Choroid plexus epithelial cell (primary cell): ENCODE data around the gene NECTIN2.

Experiments used
- DNase-seq: peaks from one replicate; pipeline ENCODE4 v3.0.0-alpha.2; 2010; ENCODE audit warnings: low read depth
- H3K4me3 ChIP-seq: 2 replicates; pipeline ENCODE4 v1.5.1; 2011; ENCODE audit warnings: low read depth, mild to moderate bottlenecking, control low read depth, low read length, moderate library complexity
- TF ChIP-seq, protein P1 (sequence below): conservative IDR thresholded peaks from 2 replicates; pipeline ENCODE4 v1.5.1; 2011; ENCODE audit warnings: low read depth, mild to moderate bottlenecking, control low read depth, inconsistent platforms, low read length, moderate library complexity

Gene NECTIN2

DNA sequence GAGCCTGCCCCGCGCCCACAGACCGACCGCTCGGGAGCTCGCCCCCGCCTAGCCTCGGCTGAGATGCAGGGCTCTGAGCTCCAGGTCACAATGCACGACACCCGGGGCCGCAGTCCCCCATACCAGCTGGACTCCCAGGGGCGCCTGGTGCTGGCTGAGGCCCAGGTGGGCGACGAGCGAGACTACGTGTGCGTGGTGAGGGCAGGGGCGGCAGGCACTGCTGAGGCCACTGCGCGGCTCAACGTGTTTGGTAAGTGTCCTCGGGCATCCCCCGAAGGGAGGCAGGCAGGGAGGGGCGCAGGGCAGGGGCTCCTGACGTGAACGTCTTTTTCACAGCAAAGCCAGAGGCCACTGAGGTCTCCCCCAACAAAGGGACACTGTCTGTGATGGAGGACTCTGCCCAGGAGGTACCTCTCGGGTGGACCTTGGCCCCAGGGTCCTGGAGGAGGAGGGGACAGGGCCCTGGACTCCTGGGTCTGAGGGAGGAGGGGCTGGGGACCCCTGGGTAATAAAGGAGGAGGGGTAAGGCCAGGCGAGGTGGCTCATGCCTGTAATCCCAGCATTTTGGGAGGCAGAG is 33.9 kb upstream of the NECTIN2 start:
- no peak overlapping the region for H3K4me3 ChIP-seq
- DNase-seq = no peak
- TF ChIP-seq, protein P1, sequence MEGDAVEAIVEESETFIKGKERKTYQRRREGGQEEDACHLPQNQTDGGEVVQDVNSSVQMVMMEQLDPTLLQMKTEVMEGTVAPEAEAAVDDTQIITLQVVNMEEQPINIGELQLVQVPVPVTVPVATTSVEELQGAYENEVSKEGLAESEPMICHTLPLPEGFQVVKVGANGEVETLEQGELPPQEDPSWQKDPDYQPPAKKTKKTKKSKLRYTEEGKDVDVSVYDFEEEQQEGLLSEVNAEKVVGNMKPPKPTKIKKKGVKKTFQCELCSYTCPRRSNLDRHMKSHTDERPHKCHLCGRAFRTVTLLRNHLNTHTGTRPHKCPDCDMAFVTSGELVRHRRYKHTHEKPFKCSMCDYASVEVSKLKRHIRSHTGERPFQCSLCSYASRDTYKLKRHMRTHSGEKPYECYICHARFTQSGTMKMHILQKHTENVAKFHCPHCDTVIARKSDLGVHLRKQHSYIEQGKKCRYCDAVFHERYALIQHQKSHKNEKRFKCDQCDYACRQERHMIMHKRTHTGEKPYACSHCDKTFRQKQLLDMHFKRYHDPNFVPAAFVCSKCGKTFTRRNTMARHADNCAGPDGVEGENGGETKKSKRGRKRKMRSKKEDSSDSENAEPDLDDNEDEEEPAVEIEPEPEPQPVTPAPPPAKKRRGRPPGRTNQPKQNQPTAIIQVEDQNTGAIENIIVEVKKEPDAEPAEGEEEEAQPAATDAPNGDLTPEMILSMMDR = no peak

DNA sequence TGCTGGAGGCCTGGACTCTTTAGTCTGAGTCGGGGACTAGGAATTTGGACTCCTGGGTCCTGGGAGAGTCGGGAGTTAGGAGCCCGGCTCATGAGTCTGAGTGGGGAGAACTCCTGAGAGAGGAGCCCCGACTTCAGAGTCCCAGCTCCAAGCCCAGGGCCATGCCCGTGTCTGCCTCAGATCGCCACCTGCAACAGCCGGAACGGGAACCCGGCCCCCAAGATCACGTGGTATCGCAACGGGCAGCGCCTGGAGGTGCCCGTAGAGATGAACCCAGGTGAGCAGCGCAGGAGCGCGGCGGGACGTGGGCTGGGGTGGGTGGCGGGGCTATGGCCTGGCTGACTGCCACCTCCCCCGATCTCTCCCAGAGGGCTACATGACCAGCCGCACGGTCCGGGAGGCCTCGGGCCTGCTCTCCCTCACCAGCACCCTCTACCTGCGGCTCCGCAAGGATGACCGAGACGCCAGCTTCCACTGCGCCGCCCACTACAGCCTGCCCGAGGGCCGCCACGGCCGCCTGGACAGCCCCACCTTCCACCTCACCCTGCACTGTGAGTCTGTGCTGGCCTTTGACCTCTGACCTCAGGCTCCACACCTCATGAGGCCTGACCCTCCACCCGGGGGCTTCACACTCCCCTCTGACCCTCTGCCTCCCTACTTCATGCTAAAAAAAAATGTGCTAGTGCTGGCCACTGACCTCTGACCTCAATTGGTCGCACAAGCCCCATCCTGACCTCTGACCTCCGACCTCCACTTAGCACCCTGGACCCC is 32.8 kb upstream of the NECTIN2 start:
- no peak overlapping the region for H3K4me3 ChIP-seq
- no peak for DNase-seq
- TF ChIP-seq, protein P1 = peak; percentile 15

DNA sequence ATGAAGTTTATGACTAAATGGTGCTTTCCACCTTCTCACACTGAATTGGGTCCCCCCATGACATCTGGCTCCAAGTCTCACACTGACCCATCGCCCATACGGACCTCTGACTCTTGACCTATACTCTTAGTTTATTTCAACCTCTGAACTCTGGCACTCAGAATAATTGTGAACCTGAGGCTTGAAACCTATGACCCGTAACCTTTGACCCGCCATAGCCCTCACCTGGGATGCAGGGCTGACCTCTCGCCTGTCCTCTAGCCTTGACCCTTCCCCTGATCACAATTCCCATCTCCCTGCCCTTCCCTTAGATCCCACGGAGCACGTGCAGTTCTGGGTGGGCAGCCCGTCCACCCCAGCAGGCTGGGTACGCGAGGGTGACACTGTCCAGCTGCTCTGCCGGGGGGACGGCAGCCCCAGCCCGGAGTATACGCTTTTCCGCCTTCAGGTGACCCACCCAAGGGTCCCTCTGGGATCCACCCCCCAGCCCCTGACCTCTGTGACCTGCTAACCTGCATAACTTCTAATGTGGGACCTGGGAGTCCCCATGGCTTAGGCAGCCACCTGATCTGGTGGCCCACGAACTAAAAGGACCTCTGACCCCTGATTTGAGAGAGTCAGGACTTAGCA is 32.1 kb upstream of the NECTIN2 start:
- TF ChIP-seq, protein P1 = no peak
- H3K4me3 ChIP-seq = no peak overlapping the region
- DNase-seq = no peak

DNA sequence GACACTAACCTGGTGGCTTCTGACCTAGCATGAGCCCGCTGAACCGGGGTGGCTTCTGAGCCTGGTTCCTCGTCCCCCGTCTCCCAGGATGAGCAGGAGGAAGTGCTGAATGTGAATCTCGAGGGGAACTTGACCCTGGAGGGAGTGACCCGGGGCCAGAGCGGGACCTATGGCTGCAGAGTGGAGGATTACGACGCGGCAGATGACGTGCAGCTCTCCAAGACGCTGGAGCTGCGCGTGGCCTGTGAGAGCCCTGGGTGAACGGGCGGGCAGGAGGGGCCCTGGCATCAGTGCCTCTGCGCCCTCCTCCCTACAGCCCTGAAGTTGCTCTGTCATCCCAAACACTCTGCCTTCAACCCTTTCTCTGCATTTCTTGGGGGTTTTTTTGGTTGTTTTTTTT is 31.6 kb upstream of the NECTIN2 start:
- H3K4me3 ChIP-seq = no peak overlapping the region
- TF ChIP-seq, protein P1 = no peak
- no peak for DNase-seq

DNA sequence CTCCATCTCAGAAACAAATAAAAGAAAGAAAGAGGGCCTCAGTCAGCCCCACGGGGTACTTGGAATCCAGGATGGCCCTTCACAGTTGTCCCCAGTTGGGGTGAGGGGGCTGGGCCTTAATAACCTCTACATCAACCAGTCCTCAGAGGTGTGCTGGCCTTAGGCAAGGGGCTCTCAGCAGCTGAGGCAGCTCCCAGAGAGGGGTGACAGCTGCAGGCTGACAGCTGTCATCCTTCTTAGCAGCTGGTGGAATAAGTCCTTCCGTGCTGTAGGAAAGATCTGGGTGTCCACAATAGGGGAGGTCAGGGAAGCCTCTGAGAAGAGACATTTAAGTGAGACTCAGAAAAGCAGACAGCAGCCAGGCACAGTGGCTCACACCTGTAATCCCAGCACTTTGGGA is 29.8 kb upstream of the NECTIN2 start:
- no peak overlapping the region for H3K4me3 ChIP-seq
- TF ChIP-seq, protein P1 = no peak
- DNase-seq = no peak

DNA sequence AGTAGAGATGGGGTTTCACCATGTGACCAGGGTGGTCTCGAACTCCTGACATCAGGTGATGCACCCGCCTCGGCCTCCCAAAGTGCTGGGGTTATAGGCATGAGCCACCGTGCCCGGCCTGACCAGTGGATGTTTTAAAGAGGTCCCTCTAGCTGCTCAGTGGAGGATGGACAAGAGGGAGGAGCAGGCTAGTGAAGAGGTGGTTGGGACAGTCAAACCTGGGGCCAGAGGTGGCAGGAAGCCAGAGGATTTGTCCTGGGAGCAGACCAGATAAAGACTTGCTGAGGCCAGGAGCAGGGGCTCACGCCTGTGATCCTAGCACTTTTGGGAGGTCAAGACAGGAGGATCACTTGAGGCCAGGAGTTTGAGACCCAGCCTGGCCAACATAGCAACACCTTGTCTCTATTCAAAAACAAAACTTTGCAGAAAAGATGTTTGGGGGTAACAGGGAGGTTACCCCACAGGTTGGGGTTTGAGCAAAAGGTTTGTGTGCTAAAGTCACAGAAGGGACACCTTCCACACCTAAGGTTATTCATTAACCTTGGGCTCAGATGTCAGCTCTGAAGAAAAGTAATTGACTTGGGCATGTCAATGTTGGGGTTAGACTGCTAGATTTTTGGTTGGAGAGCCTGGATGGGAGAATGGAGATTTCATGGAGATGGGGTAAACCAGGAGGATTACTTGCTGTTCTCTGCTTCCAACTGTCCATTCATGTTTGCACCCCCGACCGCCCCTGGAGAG is 28.2 kb upstream of the NECTIN2 start:
- TF ChIP-seq, protein P1 = no peak
- no peak for DNase-seq
- H3K4me3 ChIP-seq = no peak overlapping the region
